Cerebellar nuclear complex (tissue), 1 donor: ENCODE measurements around the gene MGST3.
A peak's percentile ranks its signal among the peaks of the same experiment; 100 is the strongest.
"Not testable (repeated sequence)": the region's sequence is repeated elsewhere in the genome, so short reads cannot be mapped to it uniquely, and the experiment has no call there.

Experiments
- DNase-seq, 2 experiments: peaks; one replicate each; lab custom pipeline; 2025; lab: John Stamatoyannopoulos, UW

MGST3 gene

GRCh38 chr1:165630629-165631341 is at the start of gene MGST3:
MGST3 (plus strand) TSS chr1:165631234; CDS start chr1:165649848, 18,614 bp downstream.
- DNase-seq = peak; percentile 78 to 89

GRCh38 chr1:165581926-165582325 is 49.1 kb upstream of the MGST3 start:
- DNase-seq = no peak

- DNase-seq = no peak
Measured at GRCh38 chr1:165586398-165586797, 44.6 kb upstream of the MGST3 start.

DNA sequence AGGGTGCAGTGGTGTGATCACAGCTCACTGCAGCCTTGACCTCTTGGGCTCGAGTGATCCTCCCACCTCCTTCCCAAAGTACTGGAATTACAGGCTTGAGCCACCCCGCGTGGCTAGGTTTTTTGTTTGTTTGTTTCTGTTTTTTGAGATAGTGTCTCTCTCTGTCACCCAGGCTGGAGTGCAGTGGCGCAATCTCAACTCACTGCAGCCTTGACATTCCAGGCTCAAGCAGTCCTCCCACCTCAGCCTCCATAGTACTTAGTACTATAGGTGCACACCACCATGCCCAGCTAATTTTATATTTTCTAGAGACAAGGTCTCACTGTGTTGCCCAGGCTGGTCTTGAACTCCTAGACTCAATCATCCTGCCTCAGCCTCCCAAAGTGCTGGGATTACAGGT is 39.6 kb upstream of the MGST3 start:
- DNase-seq = not testable (repeated sequence)

DNA sequence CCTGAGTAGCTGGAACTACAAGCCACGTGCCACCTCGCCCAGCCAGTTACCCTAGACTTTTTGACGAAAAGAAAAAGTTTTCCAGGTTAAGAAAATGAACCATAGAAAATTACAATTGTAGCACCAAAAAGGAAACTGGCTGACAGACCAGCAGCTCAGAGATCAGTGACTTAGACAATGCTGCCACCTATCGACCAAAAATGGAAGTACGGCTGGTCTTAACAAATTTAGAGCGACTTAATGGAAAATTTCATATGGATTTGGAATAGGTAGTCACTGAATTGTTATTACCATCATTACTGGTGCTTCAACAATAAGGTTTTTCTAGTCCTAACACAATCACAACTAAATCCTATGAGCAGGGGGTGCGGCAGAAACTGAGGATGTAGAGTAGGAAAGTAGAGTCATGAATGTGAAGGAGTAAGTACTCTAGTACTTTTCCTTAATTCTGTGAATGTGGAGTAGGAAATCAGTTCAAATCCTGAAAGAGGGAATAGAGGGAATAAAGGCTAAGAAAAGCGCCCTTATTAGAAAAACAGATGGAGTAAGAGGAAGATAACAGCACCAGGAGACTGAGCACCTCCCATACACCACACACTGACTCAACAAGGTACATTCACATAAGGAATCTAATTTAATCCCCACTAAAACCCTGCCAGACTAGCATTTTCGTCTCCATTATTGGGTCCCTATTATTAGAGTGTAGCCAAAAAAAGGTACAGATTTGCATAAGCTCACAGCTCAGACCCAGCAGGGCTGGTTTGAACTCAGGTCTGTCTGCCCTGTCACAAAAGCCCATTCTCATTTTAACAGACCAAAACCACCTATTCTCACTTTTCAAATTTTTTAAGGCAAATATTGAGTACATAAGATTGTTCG is 37.9 kb upstream of the MGST3 start:
- peak in 1 of 2 experiments; percentile 8 for DNase-seq

GRCh38 chr1:165595246-165595938 is 35.6 kb upstream of the MGST3 start:
- DNase-seq = no peak

DNA sequence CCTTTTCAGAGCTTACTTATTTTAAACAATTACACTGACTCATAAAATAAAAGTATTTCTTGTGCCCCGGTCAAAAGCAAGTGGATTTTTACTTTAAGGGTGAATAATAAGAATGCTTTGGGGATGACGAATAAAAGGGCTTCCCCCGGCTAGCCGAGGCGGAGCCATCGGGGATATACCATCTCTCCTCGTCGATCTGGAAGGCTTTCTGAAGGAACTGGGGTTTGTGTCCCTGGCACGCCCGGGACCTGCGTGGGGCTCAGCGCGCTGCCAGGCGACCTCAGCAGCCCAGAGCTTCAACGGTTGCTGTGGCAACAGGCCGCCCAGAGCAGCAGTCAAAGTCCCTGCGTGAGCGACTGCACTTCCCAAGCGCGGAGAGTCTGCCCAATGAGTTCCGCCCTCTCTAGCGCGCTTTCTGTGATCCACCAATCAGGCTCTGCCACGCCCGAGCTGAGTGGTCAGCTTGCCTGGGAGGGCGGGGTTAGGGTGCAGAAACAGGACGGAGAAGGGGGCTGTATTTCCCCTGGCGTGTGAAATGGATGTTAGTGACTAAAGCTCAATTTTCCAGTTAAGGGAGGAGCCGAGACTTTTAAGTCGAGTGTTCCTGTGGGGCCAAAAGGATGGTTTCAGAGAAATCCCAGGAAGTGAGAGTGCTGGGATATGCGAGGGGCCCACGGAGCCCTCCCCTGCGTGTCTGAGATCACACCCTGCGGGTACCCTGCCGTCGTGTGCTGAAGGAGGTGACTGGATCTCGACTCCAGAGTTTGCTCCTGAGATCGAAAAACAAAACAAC is 33.0 kb upstream of the MGST3 start:
- peak; percentile 63 to 95 for DNase-seq

- no peak for DNase-seq
Measured at GRCh38 chr1:165598676-165599059, 32.4 kb upstream of the MGST3 start.

GRCh38 chr1:165600793-165601192 is 30.2 kb upstream of the MGST3 start:
- DNase-seq = no peak

DNA sequence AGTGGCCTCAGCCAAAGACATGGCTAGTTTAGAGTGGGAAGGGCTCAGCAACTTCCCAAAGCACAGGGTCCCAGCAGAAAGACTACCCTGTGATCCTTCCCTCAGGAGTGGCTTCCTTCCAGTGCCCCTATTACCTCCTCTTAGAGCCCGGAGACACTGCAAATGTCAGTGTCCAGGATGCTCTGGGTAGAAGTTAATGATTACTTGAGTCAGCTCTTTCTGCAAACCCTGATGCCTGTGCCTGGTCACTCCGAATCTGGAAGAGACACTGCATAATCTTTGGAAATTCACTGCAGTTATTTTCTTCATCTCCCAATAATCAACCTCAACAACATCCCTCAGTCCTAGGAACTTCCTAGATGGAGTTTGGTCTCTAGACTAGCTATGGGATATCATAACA is 27.2 kb upstream of the MGST3 start:
- no peak for DNase-seq

- no peak for DNase-seq
Measured at GRCh38 chr1:165605246-165605645, 25.8 kb upstream of the MGST3 start.

- not testable (repeated sequence) for DNase-seq
Measured at GRCh38 chr1:165606676-165607075, 24.4 kb upstream of the MGST3 start.

GRCh38 chr1:165610866-165611265 is 20.2 kb upstream of the MGST3 start:
- DNase-seq = no peak

- DNase-seq = no peak
Measured at GRCh38 chr1:165612062-165612461, 19.0 kb upstream of the MGST3 start.

DNA sequence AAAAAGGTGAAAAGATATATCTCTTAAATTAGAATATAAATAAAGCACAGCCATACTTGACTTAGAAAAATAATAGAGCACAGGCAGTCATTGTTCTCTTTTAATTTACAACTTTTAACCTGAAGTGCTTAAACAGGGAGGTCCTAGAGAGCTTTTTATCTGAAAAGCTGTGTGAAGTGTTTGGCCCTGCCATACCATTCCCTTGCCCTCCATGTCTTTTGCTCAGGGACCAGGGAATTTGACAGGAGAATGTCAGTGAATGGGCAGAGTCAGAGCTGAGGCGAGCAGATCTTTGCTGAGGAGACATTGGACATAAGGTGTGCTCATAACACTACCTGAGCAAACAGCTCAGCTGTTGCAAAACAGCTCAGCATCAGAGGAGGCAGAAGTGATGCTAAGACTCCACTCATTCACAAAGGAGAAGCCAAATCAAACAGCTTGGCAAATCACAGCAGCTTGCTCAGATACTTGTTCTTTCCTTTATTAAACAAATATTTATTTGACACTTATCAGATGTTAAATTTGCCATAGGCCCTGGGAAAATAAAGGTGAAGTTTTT is 14.9 kb upstream of the MGST3 start:
- no peak for DNase-seq

DNA sequence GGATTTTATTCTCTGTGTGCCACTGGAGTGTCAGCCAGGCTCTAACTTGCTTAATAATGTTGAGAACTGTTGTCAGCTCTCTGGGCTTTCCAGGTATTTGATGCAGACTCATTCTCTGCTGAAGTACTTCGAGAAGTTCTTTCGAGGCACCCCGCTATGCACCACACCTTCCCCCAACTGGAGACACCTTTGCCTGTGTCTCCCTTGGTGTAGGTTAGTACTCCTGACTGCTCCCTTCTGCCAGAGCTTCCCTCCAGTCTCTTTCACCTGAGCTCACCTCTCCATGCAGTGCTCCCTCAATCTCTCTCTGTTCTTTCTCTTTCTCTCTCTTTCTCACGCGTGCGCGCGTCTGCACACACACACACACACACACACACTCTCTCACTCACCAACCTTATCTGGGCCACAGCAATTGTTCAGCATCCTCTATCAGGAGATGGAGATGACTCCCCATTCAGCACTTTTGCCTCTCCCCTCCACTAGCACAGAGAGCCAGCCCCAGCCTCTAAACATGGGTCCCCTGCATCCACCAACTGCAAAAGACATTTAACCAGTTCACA is 14.0 kb upstream of the MGST3 start:
- DNase-seq = no peak

- DNase-seq = no peak
Measured at GRCh38 chr1:165619647-165620151, 11.3 kb upstream of the MGST3 start.

- no peak for DNase-seq
Measured at GRCh38 chr1:165623624-165624023, 7.4 kb upstream of the MGST3 start.

- no peak for DNase-seq
Measured at GRCh38 chr1:165624441-165624840, 6.6 kb upstream of the MGST3 start.

GRCh38 chr1:165628147-165628822 is 2.7 kb upstream of the MGST3 start:
- DNase-seq = no peak
